Tibial nerve (tissue), 3 donors: ENCODE results near the gene TENM4.

Experiments used
- POLR2A ChIP-seq, 2 donors: fragments of 450-650 bp; IDR thresholded peaks; one replicate each; pipeline ENCODE4 v1.6.1; 2017; ENCODE audit warnings: antibody characterized with exemption in 2 of 2, mild to moderate bottlenecking in 2 of 2, moderate library complexity in 2 of 2
- TF ChIP-seq, protein P1 (sequence below), 5 experiments: fragments of 200-600 bp in 3 of 5; fragments of 450-650 bp in 2 of 5; sonication (generic) in 3 of 5; IDR thresholded peaks; one replicate each; pipeline ENCODE4 v1.5.1; 2016 to 2019; ENCODE audit warnings: antibody characterized with exemption in 5 of 5, mild to moderate bottlenecking in 3 of 5, moderate library complexity in 2 of 5

DNA sequence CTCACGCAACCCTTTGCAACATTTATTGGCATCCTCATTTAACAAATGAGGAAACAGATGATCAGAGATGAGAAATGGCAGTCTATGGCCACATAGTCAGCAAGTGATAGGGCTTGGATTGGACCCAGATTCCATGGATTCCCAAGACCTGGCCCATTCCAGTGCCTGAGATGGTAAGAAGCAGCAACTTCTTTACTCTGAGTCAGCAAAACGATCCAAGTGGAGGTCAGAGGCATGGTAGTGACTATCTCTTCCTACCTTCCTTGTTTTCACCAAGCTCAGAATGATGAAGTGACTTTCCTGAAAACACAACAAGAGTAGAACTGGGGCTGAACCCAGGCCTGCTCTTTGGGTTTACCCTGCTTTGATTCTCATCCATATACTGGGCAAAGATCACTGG lies 293.1 kb downstream of the TENM4 start:
- no peak for TF ChIP-seq POLR2A (IDR thresholded peaks at IDR 0.05)
- TF ChIP-seq, protein P1, sequence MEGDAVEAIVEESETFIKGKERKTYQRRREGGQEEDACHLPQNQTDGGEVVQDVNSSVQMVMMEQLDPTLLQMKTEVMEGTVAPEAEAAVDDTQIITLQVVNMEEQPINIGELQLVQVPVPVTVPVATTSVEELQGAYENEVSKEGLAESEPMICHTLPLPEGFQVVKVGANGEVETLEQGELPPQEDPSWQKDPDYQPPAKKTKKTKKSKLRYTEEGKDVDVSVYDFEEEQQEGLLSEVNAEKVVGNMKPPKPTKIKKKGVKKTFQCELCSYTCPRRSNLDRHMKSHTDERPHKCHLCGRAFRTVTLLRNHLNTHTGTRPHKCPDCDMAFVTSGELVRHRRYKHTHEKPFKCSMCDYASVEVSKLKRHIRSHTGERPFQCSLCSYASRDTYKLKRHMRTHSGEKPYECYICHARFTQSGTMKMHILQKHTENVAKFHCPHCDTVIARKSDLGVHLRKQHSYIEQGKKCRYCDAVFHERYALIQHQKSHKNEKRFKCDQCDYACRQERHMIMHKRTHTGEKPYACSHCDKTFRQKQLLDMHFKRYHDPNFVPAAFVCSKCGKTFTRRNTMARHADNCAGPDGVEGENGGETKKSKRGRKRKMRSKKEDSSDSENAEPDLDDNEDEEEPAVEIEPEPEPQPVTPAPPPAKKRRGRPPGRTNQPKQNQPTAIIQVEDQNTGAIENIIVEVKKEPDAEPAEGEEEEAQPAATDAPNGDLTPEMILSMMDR (IDR thresholded peaks at IDR 0.05) = no peak
